K562 (cell line): Measurements from ENCODE around the gene ATP6V0C. TPM values are rescaled to one million over a fixed set of nuclear protein-coding genes. Genes with fewer than 3 reads are reported as not detected.
A peak's percentile ranks its signal among the peaks of the same experiment; 100 is the strongest.

ENCODE experiments used
- BRF1 ChIP-seq: IDR thresholded peaks from 3 replicates; pipeline ENCODE4 v1.6.1; 2011; ENCODE audit warnings: borderline replicate concordance, mild to moderate bottlenecking; ENCODE audit not compliant: insufficient read length; ENCODE audit errors: extremely low read depth
- DMBX1 ChIP-seq: fragments of 250-450 bp; sonication (Bioruptor Pico); IDR thresholded peaks from 2 replicates; pipeline ENCODE4 v1.8.0; 2022; ENCODE audit warnings: inconsistent platforms, mild to moderate bottlenecking, moderate library complexity, borderline replicate concordance
- FOXK1 ChIP-seq: sonication (generic); formaldehyde crosslinking; IDR thresholded peaks from 2 replicates; pipeline ENCODE4 v1.8.0; 2022; ENCODE audit warnings: missing genetic modification reagents, mild to moderate bottlenecking, borderline replicate concordance
- L3MBTL2 ChIP-seq: fragments of 450-650 bp; IDR thresholded peaks from 2 replicates; pipeline ENCODE4 v1.6.1; 2016; ENCODE audit warnings: mild to moderate bottlenecking, moderate library complexity
- MCM2 ChIP-seq: fragments of 450-650 bp; IDR thresholded peaks from 2 replicates; pipeline ENCODE4 v1.6.1; 2017; ENCODE audit warnings: low read depth, mild to moderate bottlenecking
- PBX2 ChIP-seq, 2 experiments: IDR thresholded peaks in 1 of 2; conservative IDR thresholded peaks in 1 of 2; 2 replicates each; pipeline ENCODE4 v1.6.1; 2016; ENCODE audit warnings: low read depth in 2 of 2, mild to moderate bottlenecking in 1 of 2, missing compliant biosample characterization in 1 of 2, missing genetic modification characterization in 1 of 2, moderate library complexity in 1 of 2
- POLR2AphosphoS2 ChIP-seq: IDR thresholded peaks from 2 replicates; pipeline ENCODE4 v1.6.1; 2012; ENCODE audit warnings: low read length, improper control_type of control experiment
- POLR3A ChIP-seq: IDR thresholded peaks from 2 replicates; pipeline ENCODE4 v1.6.1; 2011; ENCODE audit warnings: borderline replicate concordance, mild to moderate bottlenecking, moderate library complexity; ENCODE audit not compliant: insufficient read length, insufficient read depth; ENCODE audit errors: extremely low read depth
- PPARD ChIP-seq: fragments of 250-450 bp; sonication (Bioruptor Pico); IDR thresholded peaks from 2 replicates; pipeline ENCODE4 v1.8.0; 2022; ENCODE audit warnings: inconsistent platforms, mild to moderate bottlenecking, moderate library complexity
- RHOXF2B ChIP-seq: fragments of 250-450 bp; sonication (Bioruptor Pico); conservative IDR thresholded peaks from 2 replicates; pipeline ENCODE4 v1.5.1; 2021
- SREBF2 ChIP-seq: sonication (generic); formaldehyde crosslinking; IDR thresholded peaks from 2 replicates; pipeline ENCODE4 v1.4.0; 2020; ENCODE audit warnings: mild to moderate bottlenecking, missing genetic modification reagents
- THRAP3 ChIP-seq: fragments of 450-650 bp; IDR thresholded peaks from 2 replicates; pipeline ENCODE4 v1.6.1; 2016; ENCODE audit warnings: mild to moderate bottlenecking, inconsistent platforms, borderline replicate concordance
- ZBTB17 ChIP-seq: fragments of 450-650 bp; formaldehyde crosslinking; IDR thresholded peaks from 2 replicates; pipeline ENCODE4 v1.4.0; 2020; ENCODE audit warnings: mild to moderate bottlenecking
- ZBTB5 ChIP-seq: fragments of 450-650 bp; IDR thresholded peaks from 2 replicates; pipeline ENCODE4 v1.6.1; 2017; ENCODE audit warnings: antibody characterized with exemption
- ZBTB7A ChIP-seq: IDR thresholded peaks from 2 replicates; pipeline ENCODE4 v1.6.1; 2011; ENCODE audit warnings: low read depth, mild to moderate bottlenecking, low read length, moderate library complexity, borderline replicate concordance; ENCODE audit not compliant: control insufficient read depth
- ZNF121 ChIP-seq: sonication (generic); formaldehyde crosslinking; conservative IDR thresholded peaks from 2 replicates; pipeline ENCODE4 v1.8.0; 2022; ENCODE audit warnings: missing genetic modification reagents
- ZNF134 ChIP-seq: fragments of 250-450 bp; sonication (Bioruptor Pico); conservative IDR thresholded peaks from 2 replicates; pipeline ENCODE4 v1.4.0; 2020
- ZNF174 ChIP-seq: fragments of 250-450 bp; sonication (Bioruptor Pico); IDR thresholded peaks from 2 replicates; pipeline ENCODE4 v1.4.0; 2020; ENCODE audit warnings: mild to moderate bottlenecking
- ZNF274 ChIP-seq: IDR thresholded peaks from 2 replicates; pipeline ENCODE4 v1.6.1; 2011; ENCODE audit warnings: low read depth, mild to moderate bottlenecking, low read length, moderate library complexity, borderline replicate concordance
- ZNF398 ChIP-seq: fragments of 250-450 bp; sonication (Bioruptor Pico); IDR thresholded peaks from 2 replicates; pipeline ENCODE4 v1.8.0; 2021; ENCODE audit warnings: moderate library complexity, mild to moderate bottlenecking, inconsistent platforms
- ZNF589 ChIP-seq: fragments of 200-800 bp; sonication (Bioruptor generic); IDR thresholded peaks from 2 replicates; pipeline ENCODE4 v1.6.1; 2016; ENCODE audit warnings: low read depth, missing genetic modification characterization, missing compliant biosample characterization
- polyA plus RNA-seq, 8 experiments: library from polyadenylated mRNA; depleted of rRNA in 4 of 8; stranded (reverse) in 5 of 8; unstranded in 3 of 8; fragments of >200 nt; fragmentation: Nextera tagmentation in 2 of 8; fragmentation: Illumina TruSeq in 1 of 8; extraction: Ambion mirVana in 2 of 8; extraction: Trizol in 1 of 8; gene quantifications; 2 replicates each; pipeline versions ENCODE4 v1.2.1 to v1.2.3, GENCODE V29; 2011 to 2014; ENCODE audit warnings: inconsistent platforms in 1 of 8, missing spikeins in 1 of 8
- total RNA-seq, 7 experiments: library from RNA; depleted of rRNA in 6 of 7; stranded (reverse); fragments of >200 nt in 6 of 7; fragmentation: Illumina TruSeq in 2 of 7; extraction: Trizol in 2 of 7; gene quantifications; 2 replicates each; pipeline versions ENCODE4 v1.2.1 to v1.2.3, GENCODE V29; 2011 to 2021; ENCODE audit warnings: low replicate concordance in 1 of 7
- TF ChIP-seq, protein P1 (sequence below): fragments of 450-650 bp; formaldehyde crosslinking; IDR thresholded peaks from 2 replicates; pipeline ENCODE4 v1.4.0; 2022; ENCODE audit warnings: missing genetic modification characterization

The ATP6V0C gene
- total and polyA plus RNA-seq, 9 of the 15 experiments (the other 6 are each of a cell fraction or from before 2014, with no cell fraction given): 2.9 to 228 (median 22.7) TPM

DNA sequence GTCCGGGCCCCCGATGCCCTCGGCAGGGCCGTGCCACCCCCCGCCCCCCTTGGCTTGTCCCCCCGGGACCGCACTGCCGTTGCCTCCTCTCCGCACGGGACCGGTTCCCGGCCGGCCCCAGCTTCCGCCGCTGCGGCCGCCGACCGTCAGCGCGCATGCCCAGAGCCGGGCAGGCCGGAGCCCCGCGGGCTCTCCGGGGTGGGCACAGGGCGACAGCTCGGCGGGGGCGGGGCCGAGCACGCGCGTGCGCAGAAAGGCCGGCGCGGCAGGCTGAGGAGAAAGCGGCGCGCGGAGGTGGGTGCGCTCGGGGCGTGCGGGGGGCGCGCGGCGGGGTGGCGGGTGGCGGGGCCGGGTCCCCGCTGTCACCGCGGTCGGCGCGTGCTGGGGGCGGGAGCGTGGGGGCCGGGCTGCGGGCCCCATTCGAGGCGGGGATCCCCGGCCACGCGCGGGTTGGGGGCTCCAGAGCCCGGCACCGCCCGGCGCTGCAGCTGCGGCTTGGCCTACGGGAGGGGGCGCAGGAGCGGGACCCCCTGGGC, 38.8 kb upstream of the ATP6V0C start, which contains the start of gene TBC1D24 (continued):
- TF ChIP-seq PBX2 (CRISPR knock-in tag; IDR thresholded peaks at IDR 0.05; ENCODE audit: low read depth): no peak
- no peak for TF ChIP-seq PBX2 (tag; conservative IDR thresholded peaks at IDR 0.05; ENCODE audit: low read depth)
- no peak for TF ChIP-seq THRAP3
- TF ChIP-seq BRF1: no peak
- no peak for TF ChIP-seq ZNF398 (CRISPR knock-in tag)
- TF ChIP-seq, protein P1, sequence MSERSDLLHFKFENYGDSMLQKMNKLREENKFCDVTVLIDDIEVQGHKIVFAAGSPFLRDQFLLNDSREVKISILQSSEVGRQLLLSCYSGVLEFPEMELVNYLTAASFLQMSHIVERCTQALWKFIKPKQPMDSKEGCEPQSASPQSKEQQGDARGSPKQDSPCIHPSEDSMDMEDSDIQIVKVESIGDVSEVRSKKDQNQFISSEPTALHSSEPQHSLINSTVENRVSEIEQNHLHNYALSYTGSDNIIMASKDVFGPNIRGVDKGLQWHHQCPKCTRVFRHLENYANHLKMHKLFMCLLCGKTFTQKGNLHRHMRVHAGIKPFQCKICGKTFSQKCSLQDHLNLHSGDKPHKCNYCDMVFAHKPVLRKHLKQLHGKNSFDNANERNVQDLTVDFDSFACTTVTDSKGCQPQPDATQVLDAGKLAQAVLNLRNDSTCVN (CRISPR knock-in tag): no peak
- TF ChIP-seq ZNF121 (CRISPR knock-in tag): no peak
- no peak for TF ChIP-seq POLR3A
- TF ChIP-seq MCM2: no peak
- TF ChIP-seq SREBF2 (CRISPR knock-in tag): no peak
- 0 out of 2 replicates have a peak, but pooled peaks have one; percentile 73 for TF ChIP-seq ZBTB7A
- TF ChIP-seq ZNF274: no peak
- TF ChIP-seq ZBTB17 (CRISPR knock-in tag): no peak
- TF ChIP-seq ZNF134 (CRISPR knock-in tag): no peak
- no peak for TF ChIP-seq FOXK1 (CRISPR knock-in tag)
- TF ChIP-seq ZBTB5: no peak
- TF ChIP-seq ZNF589 (CRISPR knock-in tag): no peak
- TF ChIP-seq RHOXF2B (CRISPR knock-in tag): no peak
- TF ChIP-seq PPARD: no peak
- no peak for TF ChIP-seq L3MBTL2
- no peak for TF ChIP-seq DMBX1 (CRISPR knock-in tag)
- no peak for TF ChIP-seq ZNF174 (CRISPR knock-in tag)
- TF ChIP-seq POLR2AphosphoS2: no peak
